GM19023 (cell line): ENCODE results near the gene MAGI2.

Experiments used
- ATAC-seq: cut with Tn5 transposase; IDR thresholded peaks from one replicate; pipeline ENCODE4 v1.9.1; 2021; ENCODE audit warnings: mild to moderate bottlenecking, moderate library complexity; ENCODE audit not compliant: unreplicated experiment

MAGI2 gene

DNA sequence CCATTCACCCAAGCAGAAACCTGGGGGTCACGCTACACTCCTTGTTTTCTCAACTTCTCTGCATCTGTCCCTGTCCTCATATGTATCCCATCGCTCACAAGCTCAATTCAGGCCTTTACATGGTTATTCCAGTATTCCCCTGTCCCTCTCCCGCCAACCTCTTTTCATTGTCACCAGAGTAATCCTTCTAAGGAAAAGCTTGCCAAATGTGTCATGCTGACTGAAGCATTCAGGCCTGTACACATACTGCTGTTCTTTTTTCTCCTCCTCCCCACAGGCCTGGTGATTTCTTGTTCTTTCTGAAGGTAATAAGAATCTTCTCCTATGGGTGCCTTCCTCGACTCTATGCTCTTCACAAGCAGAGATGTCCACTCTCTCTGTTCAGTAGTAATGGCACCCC, 1372.7 kb downstream of the MAGI2 start:
- ATAC-seq, result no peak

DNA sequence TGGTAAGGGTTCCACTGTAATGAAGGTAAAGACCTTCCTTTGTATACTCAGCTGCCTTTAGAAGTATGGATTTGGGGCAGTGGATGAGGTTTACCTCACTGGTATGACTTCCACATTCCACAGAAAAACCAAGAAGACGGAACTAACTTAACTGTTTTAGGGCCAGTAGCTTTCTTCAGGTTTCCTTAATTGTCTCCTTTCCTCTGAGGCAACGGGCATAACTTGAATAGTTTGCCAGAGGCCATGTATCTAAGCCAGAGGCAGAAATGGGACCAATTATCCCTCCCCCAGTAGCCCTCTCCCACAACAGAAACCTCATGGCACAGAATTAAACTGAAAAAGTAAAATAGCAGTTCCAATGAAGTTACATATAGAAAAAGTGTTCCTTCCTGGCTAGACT, 1373.2 kb downstream of the MAGI2 start:
- no peak for ATAC-seq

DNA sequence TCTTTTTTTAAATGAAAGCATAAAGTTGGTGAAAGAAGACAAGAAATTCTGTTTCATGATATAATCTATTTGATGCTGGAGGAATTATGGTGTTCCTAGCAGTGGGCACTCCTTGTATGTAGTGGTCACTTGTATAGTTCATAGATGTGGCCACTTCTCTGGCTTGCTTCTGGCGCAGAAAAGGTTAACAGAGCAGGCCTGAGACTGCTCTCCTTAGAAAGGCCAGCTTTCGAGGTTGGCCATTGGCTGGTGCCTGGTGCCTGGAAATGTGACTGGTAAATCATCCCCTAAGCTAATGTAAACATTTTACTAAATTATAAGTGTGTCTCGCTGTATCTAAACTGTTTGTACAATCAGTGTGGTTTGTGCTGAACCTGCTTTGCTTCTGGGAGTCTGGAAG, 1378.8 kb downstream of the MAGI2 start:
- no peak for ATAC-seq

DNA sequence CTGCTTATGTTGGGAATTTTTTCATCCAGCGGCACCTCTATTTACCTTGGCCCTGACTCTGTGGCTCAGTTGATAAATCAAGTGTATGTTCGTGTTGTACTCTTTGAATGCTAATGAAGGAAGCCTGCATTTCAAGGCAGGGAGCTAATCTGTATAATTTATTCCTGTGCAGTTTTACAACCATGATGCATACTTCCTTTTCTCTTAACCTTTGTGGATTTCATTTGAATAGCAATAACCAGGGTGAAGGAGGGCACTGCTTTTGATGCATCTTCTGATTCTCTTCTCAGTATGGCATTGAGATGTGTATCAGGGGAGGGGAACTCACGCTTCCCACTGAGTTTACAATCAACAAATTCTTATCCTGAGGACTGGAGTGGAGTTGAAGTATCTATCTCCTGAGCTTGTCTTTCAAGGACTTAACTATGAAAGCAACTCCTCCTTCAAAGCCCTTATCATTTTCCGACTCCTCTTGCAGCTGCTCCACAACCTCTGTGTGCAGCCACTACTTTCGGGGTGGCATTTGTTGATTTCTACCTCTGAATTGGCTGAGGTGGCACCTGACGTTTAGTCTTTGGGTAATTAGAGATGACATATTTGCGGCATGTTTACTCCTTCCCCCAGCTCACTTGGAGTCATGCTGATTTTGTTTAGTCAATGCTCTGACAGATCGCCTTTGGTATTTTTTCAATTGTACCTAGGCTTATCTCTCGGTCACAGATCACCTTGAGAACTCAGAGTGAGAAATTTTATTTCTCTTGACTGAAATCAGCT, 1379.7 kb downstream of the MAGI2 start:
- no peak for ATAC-seq

DNA sequence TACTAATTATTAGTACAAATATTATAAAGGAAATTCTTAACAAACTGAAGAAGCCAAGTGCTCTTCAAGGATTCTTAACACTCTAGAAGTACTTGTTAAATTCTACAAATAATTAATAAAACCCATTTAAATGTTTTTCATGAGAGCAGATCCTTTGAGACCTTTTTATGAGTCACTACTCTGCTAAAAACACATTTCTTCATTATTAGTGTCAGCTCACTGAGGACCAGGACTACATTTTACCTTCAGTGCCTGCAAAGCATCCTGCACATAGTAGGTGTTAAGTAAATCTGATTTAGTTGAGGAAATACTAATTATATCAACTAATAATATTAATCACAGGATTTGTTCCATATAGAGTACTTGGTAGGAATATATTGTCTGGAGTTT, 1381.3 kb downstream of the MAGI2 start:
- no peak for ATAC-seq

DNA sequence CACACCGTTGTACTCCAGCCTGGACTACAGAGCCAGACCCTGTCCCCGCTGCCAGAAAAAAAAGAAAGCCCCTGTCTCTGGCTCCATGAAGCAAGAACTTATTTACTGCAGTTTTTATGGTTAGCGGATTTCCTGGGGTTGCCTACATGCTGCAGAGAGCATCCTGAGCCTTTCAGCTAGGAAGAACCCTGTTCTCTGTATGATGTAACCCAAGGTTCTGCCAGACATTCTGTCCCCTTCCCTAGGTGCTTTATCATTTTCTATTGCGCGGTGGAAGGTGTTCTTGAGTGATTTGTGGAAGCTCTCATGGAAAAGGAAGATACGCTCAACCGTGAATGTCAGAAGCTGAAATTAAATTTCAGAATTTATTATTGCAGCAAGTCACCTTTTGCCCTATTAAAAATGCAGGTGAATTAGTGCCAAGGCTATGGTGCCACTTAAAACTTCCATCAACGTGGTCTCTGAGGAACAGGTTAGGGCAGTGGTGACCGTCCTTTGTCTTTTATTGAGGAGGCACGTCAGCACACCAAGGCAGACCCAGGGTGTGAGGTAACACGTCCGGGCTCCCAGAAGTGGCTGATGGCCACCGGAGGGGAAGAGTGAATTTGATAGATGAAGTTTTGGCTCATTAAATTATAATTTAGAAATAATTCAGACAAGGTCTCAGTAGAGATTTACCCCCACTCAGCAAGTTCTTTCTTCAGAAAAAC, 1381.8 kb downstream of the MAGI2 start:
- no peak for ATAC-seq

DNA sequence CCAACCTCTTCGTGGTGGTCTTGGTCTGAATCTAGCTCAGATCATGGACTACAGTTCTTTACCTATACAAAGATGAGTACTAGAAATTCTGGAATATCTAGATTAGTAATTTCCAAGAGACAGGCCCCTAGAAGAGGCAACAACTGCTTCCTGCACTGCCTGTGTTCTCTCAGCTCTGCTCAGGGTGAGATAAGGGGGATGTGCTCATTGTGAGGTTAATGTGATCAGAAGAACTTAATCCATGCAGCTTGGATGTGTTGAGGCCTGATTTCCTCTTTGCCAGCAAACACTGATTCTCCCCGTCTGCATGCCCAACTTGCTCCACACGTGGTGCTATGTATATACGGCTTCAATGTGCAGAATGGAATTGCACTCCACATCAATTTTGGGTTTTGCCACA, 1386.9 kb downstream of the MAGI2 start:
- no peak for ATAC-seq

DNA sequence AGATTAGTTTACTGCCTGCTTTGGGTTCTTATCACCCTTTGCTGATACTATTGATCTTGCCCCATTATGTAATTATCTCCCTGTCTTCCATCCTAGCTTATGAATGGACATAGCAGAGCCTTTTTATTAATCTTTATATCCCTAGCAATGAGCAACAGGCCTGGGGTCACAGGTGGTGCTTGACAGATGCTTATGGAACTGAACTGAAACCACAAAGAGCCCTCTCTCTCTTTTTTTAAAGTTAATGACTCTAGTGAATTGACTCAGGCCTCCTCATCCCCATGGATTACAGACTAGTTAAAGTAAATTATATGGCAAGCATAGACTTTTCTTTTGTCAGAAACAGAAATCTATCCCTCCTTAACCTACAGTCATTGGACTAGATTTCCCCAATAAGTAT, 1389.7 kb downstream of the MAGI2 start:
- ATAC-seq, result no peak

DNA sequence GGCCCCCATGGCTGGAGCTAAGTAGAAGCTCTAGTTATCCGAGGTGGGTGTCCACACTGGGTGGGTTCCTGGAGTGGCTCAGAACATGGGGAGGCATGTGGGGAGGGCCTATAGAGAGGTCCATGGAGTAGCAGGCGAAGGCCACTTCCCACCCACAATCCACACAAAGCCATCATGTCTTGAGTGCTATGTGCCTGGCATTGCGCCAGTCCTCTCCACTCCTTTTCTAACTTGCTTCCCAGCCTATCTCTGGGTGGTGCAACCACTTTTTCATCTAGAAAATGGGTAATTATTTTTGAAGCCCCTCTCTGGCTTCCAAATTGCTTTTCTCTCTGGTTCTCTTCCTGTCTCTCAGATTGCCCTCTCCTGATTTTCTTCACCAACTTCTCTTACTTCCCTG, 1391.3 kb downstream of the MAGI2 start:
- no peak for ATAC-seq

DNA sequence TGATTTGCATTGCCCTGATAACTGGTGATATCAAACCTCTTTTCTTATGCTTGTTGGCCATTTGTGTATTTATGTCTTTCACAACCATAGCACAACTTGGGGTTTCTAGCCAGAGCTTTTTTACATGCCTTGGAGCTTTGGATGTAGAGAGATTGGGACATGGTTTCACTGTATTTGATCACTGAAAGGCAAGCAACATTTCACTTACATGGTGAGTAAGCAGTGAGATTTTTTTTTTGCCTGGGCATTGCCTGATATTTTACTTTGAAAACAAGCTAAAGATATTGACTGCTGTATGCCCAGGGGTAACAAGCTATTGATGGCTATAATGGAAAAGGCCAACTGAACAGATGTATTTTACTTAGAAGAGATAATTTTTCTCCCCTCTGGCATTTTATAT, 1395.9 kb downstream of the MAGI2 start:
- ATAC-seq, result no peak

DNA sequence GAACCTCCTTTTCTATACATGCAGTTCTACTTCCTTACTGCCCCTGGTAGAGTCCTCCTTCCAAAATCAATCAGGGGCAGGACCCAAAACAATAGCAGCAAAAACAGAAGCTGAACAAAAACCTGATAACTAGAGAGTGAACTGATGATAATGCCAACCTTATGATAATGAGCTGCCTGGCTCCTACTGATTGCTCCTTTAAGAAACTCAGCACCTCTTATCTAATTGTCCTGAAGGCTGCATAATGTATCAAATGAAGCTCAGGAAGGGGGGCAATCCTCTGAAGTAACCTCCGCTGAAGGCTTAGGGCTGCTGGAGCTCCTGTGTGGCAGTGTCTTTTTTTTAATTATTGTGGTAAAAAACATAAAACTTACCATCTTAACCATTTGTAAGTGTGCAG, 1397.9 kb downstream of the MAGI2 start:
- ATAC-seq, result no peak

DNA sequence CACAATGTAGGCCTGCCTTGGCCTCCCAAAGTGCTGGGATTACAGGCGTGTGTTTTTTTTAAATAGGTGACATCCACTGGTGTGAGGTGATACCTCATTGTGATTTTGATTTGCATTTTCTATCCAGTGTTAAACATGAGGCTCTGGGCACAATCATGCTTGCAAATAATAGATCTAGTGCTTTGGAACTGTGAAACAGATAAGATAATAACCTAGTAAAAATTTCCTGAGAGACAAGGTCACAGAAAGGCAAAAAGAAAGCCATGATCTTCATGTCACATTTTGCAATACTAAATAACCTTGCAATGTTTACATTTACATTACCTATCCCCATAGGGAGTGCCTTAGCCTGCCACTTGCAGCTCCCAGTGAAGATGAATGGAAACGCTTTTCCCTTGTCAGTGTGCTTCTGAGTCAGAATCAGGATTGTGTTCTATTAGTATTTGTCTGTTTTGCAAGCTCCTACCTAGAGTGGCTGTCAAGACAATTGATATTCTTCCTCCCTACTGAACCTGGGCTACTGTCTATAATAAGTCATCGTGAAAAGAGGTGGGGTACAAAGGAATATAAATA, 1398.4 kb downstream of the MAGI2 start:
- ATAC-seq, result no peak

DNA sequence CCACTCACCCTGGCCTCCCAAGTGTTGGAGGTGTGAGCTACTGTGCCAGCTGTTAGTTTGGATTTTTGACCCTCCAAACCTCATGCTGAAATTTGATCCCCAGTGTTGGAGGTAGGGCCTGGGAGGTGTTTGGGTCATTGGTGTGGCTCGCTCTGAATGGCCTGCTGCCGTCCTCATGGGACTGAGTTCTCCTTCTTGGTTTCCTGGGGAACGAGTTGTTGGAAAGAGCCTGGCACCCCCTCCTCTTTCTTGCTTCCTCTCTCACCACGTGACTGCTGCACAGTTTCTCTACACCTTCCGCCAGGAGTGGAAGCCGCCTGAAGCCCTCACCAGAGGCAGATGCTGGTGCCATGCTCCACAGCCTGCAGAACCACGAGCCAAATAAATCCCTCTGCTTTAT, 1401.4 kb downstream of the MAGI2 start:
- no peak for ATAC-seq

DNA sequence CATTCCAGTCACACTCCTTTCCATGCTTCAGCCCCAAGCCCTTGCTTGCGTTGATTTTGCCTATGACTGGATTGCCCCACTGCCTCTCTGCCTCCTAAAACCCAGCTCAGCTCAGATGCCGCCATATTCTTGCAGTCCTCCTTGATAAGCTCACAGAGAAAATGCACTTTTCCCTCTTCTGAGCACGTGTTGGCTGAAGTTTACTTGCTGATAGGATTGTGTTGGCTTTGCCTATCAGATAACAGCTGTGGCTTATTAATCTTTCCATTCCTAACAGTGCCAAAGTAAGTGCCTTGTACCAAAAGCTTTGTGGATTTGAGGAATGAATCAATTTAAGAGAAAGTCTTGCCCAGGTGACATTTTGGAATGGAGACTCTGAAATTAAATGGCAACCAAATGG, 1405.7 kb downstream of the MAGI2 start:
- ATAC-seq, result no peak

DNA sequence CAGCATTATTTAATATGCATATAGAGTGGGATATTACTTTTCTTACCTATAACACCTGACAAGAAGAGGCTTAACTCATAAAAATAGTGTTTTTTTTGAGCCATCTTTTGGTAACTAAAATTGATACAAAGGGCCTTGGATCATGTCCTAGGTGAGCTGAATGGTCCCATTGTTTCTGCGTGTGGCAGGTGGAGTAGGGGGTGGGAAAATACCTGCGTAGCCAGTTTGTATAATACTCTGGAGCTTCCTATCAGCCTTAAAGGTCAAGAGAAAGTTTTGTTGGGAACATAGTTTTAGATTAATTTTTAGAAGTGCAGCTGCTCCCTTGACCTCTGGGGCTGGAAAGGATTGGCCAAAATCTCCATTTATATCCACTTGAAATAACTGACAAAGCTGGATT, 1410.3 kb downstream of the MAGI2 start:
- no peak for ATAC-seq

DNA sequence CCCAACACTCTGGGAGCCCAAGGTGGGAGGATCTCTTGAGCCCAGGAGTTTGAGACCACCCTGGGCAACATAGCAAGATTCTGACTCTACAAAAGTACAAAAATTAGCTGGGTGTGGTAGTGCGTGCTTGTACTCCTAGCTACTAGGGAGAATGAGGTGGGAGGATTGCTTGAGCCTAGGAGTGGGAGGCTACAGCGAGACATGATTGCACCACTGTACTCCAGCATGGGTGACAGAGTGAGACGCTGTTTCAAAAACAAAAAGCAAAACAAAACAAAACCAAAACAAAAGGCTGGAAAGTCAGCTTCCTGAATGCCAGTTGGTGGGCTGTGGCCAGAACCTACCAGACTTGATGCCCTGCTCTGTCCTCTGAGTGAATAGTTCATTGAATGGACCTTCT, 1412.0 kb downstream of the MAGI2 start:
- ATAC-seq, result no peak

DNA sequence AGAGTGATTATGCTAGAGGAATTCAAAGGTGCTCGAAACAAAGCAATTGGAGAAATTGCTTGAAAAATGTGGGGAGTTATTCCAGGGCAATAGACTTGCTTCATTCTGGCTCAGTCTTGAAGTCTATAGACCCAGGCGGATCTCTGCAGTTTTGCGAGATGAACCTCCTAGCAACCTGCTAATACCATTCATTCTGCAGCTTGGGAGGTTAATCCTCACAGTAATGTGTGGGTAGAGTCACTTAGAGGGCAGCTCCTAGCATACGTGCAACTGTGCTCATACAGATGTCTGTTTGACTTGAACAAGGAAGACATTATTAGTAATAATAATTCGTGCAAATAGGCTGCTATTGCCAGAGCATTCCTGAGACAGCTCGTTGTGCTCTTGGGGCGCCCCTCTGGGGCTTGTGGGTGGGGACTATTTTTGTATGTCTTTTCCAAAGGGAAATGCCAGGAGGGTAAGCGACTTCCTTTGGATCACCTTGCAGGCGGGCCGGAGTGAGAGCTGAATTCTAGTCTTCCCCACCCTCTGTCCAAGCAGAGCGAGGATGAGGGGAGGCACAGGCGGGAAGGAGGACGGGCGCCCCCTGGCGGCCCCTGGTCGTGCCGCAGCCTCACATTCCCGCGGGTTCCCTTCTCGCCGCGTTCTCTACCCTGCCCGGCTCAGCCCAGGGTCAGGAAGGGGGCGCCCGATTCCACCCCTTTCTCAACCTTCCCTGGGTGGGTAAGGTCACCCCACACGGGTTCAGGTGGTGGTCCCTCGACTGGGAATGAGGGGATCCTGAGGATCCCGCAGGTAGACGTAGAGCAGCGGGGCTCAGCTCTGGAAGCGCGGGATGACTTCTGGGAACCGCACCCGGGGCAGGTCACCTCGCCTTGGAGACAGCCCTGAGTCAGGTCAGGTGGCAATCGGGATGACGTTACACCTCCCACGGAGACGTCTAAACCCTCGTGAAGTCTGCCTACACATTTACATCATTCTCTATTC, 1413.4 kb downstream of the MAGI2 start:
- peak; percentile 92 for ATAC-seq

DNA sequence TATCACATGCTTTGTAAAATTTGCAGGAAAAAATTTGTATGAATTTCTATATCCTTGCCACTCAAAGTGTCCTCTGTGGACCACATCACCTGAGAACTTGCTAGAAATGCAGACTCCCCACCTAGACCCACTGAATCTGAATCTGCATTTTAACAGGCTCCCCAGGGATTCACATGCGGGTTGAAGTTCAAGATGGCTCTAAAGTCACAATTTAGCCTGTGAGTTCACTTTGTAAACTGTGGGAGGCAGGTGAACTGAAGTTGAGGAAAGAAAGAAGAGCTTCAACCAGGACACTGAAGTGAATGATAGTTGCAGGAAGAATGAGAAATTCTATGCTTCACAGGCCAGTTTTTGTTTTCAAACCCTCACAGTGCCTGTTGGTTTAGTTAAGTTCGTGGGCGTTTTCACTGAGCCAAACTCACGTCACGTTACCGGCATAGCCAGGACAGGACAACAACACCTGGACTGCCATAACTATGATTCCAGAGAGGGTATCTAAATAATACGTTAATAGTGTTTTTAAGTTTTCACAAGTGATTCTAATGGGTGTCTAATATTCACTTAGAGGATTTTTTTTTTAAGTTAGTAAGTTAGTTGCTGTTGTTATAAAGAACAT, 1414.9 kb downstream of the MAGI2 start:
- ATAC-seq, result no peak

DNA sequence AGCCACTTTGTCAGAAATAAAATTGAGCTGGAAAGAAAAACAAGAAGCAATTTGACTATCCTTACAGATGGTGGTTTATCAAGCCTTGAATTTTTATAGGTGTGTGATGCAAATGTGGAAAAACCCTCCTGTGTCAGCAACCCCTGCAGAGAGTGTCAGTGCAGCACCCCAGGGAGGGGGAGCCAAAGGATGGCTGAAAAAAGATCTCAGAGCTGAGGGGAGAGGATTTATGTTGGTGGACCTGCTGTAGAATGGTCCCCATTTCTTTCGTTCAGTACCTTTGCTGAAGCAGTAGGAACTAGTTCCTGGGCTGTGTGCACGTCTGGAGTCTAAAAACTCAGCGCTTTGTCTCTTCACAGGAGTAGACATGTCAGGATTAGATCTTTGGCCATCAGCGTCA, 1415.9 kb downstream of the MAGI2 start:
- ATAC-seq, result no peak

DNA sequence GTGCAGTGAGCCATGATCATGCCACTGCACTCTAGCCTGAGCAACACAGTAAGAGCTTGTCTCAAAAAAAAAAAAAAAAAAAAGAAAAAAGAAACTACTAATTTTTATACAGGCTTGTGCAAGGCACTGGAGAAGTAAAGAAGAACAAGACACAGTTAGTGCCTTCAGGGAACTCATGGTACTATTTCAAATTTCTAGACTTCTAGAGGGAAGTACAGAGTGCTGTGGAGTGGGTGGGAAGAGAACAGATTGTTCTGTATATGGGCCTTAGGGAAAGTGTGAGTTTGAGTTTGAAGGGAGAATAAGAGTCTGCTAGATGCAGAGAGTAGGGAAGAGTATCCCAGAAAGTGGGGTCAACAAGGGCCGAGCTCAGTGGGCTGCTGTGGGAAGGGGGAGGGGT, 1420.1 kb downstream of the MAGI2 start:
- no peak for ATAC-seq

DNA sequence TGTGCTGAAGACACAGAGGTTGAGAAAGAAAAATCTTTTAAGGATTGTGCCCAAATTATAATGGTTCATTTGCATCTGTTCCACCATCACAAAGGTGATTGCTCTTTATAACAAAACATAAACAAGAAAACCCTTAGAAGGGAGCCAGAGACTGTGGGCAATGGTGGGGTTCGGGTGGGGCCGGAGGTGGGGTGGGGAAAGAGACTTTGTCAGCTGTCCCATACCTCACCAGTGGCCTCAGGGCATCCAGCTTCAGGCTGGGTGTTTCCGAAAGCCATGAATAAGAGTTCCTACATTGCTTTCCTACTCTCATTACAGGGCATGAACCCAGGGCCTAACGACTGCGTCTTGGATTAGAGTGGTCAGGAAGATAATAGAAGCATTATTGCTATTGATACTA, 1427.0 kb downstream of the MAGI2 start:
- ATAC-seq, result no peak
